ENCODE results near the gene DMD.

Gene DMD

GRCh38 chrX:31217084-31217483 lies 1994.3 kb downstream of the DMD start:
- no peaks in the 10 kb centered on the region for H3K27me3 ChIP-seq (ENCODE audit: insufficient read depth, low read length, poor library complexity, severe bottlenecking)
- no peaks in the 10 kb centered on the region for H3F3A ChIP-seq (ENCODE audit: low read depth)
- no peaks in the 10 kb centered on the region for H4K20me1 ChIP-seq (ENCODE audit: insufficient read depth, low read length, poor library complexity, severe bottlenecking)
- no peak overlapping the region for H2AFZ ChIP-seq (ENCODE audit: low read length)
- H3K4me1 ChIP-seq (ENCODE audit: insufficient read depth, low read length, poor library complexity, severe bottlenecking) = peaks cover 21% of the 10 kb centered on the region
- H3K36me3 ChIP-seq (ENCODE audit: insufficient read depth, low read length) = no peaks in the 10 kb centered on the region; the same call in 1 of the 2 replicates
- no peak overlapping the region for H3K4me3 ChIP-seq (ENCODE audit: low read length, poor library complexity, severe bottlenecking)
- no peaks in the 10 kb centered on the region for H3K9me3 ChIP-seq (ENCODE audit: insufficient read depth, low read depth, low read length)
- H3K9me2 ChIP-seq (replicated peaks; ENCODE audit: low read depth, low read length) = no peaks in the 10 kb centered on the region
- TF ChIP-seq EZH2phosphoT487 (IDR thresholded peaks at IDR 0.05; ENCODE audit: borderline replicate concordance) = no peak
- TF ChIP-seq CTCF (conservative IDR thresholded peaks at IDR 0.05; ENCODE audit: low read length) = no peak
- H3K4me2 ChIP-seq (ENCODE audit: low read depth, low read length, poor library complexity, severe bottlenecking) = peak overlapping the region; percentile 12
- H3K9ac ChIP-seq (ENCODE audit: low read depth, low read length, poor library complexity, severe bottlenecking) = no peak overlapping the region
- no peaks in the 10 kb centered on the region for H3K79me2 ChIP-seq (ENCODE audit: insufficient read depth, low read length)

GRCh38 chrX:31215277-31215815 lies 1996.0 kb downstream of the DMD start:
- Histone ChIP-seq H3K36me3 (ENCODE audit: insufficient read depth, low read length) (no peaks in the 10 kb centered on the region; the same call in 1 of the 2 replicates), H3K4me3 (ENCODE audit: low read length, poor library complexity, severe bottlenecking) (no peak overlapping the region), H3K4me1 (ENCODE audit: insufficient read depth, low read length, poor library complexity, severe bottlenecking) (peaks cover 27% of the 10 kb centered on the region), H3K27me3 (ENCODE audit: insufficient read depth, low read length, poor library complexity, severe bottlenecking) (no peaks in the 10 kb centered on the region), H3K79me2 (ENCODE audit: insufficient read depth, low read length) (no peaks in the 10 kb centered on the region), H3K4me2 (ENCODE audit: low read depth, low read length, poor library complexity, severe bottlenecking) (no peak overlapping the region), H3K9ac (ENCODE audit: low read depth, low read length, poor library complexity, severe bottlenecking) (no peak overlapping the region), H3K9me3 (ENCODE audit: insufficient read depth, low read depth, low read length) (no peaks in the 10 kb centered on the region), H4K20me1 (ENCODE audit: insufficient read depth, low read length, poor library complexity, severe bottlenecking) (no peaks in the 10 kb centered on the region), H2AFZ (ENCODE audit: low read length) (no peak overlapping the region), H3F3A (ENCODE audit: low read depth) (no peaks in the 10 kb centered on the region), H3K9me2 (replicated peaks; ENCODE audit: low read depth, low read length) (no peaks in the 10 kb centered on the region)
- TF ChIP-seq CTCF (conservative IDR thresholded peaks at IDR 0.05; ENCODE audit: low read length) = no peak
- TF ChIP-seq EZH2phosphoT487 (IDR thresholded peaks at IDR 0.05; ENCODE audit: borderline replicate concordance) = no peak

GRCh38 chrX:31213941-31214340 lies 1997.4 kb downstream of the DMD start:
- Histone ChIP-seq H3K27me3 (ENCODE audit: insufficient read depth, low read length, poor library complexity, severe bottlenecking) (no peaks in the 10 kb centered on the region), H3F3A (ENCODE audit: low read depth) (no peaks in the 10 kb centered on the region), H3K4me1 (ENCODE audit: insufficient read depth, low read length, poor library complexity, severe bottlenecking) (peaks cover 27% of the 10 kb centered on the region), H3K4me3 (ENCODE audit: low read length, poor library complexity, severe bottlenecking) (no peak overlapping the region), H3K36me3 (ENCODE audit: insufficient read depth, low read length) (peaks cover 6% of the 10 kb centered on the region; the same call in 1 of the 2 replicates), H3K4me2 (ENCODE audit: low read depth, low read length, poor library complexity, severe bottlenecking) (no peak overlapping the region), H3K9ac (ENCODE audit: low read depth, low read length, poor library complexity, severe bottlenecking) (peak overlapping the region; percentile 12), H3K9me3 (ENCODE audit: insufficient read depth, low read depth, low read length) (no peaks in the 10 kb centered on the region), H4K20me1 (ENCODE audit: insufficient read depth, low read length, poor library complexity, severe bottlenecking) (no peaks in the 10 kb centered on the region), H2AFZ (ENCODE audit: low read length) (no peak overlapping the region), H3K79me2 (ENCODE audit: insufficient read depth, low read length) (no peaks in the 10 kb centered on the region), H3K9me2 (replicated peaks; ENCODE audit: low read depth, low read length) (no peaks in the 10 kb centered on the region)
- TF ChIP-seq EZH2phosphoT487 (IDR thresholded peaks at IDR 0.05; ENCODE audit: borderline replicate concordance) = no peak
- TF ChIP-seq CTCF (conservative IDR thresholded peaks at IDR 0.05; ENCODE audit: low read length) = peak; percentile 62
